ENCODE measurements around the gene SEZ6L2.

Gene SEZ6L2

GRCh38 chr16:29922326-29922725 is 23.0 kb upstream of the SEZ6L2 start:
- no peak for TF ChIP-seq ZNF571 (tag by site-specific recombination; IDR thresholded peaks at IDR 0.05)
- TF ChIP-seq ZNF510 (tag by site-specific recombination; IDR thresholded peaks at IDR 0.05; ENCODE audit: insufficient replicate concordance) = no peak
- no peak for TF ChIP-seq ZNF521 (tag by site-specific recombination; IDR thresholded peaks at IDR 0.05)
- no peak for TF ChIP-seq YY2 (tag by site-specific recombination; IDR thresholded peaks at IDR 0.05)
- no peak for TF ChIP-seq KLF7 (tag by site-specific recombination; IDR thresholded peaks at IDR 0.05; ENCODE audit: borderline replicate concordance)
- no peak for TF ChIP-seq ZNF146 (tag by site-specific recombination; IDR thresholded peaks at IDR 0.05)
- no peak for TF ChIP-seq KLF1 (tag by site-specific recombination; IDR thresholded peaks at IDR 0.05)
- no peak for TF ChIP-seq ZNF555 (tag by site-specific recombination; conservative IDR thresholded peaks at IDR 0.05)
- no peak for TF ChIP-seq MEIS1 (CRISPR knock-in tag; IDR thresholded peaks at IDR 0.05; ENCODE audit: borderline replicate concordance)
- no peak for TF ChIP-seq ZNF341 (tag by site-specific recombination; IDR thresholded peaks at IDR 0.05; ENCODE audit: low read depth)
- no peak for TF ChIP-seq ZNF274 (IDR thresholded peaks at IDR 0.05; ENCODE audit: low read length)
- no peak for TF ChIP-seq ZNF274 (tag by site-specific recombination; IDR thresholded peaks at IDR 0.05; ENCODE audit: borderline replicate concordance)
- TF ChIP-seq ZNF830 (tag by site-specific recombination; IDR thresholded peaks at IDR 0.05; ENCODE audit: low read depth) = no peak
- TF ChIP-seq ZIC2 (tag by site-specific recombination; IDR thresholded peaks at IDR 0.05) = no peak
- CTCF ChIA-PET = interaction anchor here (0.6 to 0.8 kb wide), 3 partner anchors 13 to 1684 kb away, joined by 3 to 5 read pairs (median 3); no protein-coding TSS in a partner anchor
- H3K36me3 ChIP-seq (ENCODE audit: control insufficient read depth in 2 of 2, insufficient read depth in 1 of 2, low read length in 2 of 2) = peaks cover 10 to 44% of the 10 kb centered on the region in 2 experiments
- H3K4me3 ChIP-seq (ENCODE audit: low read depth, low read length) = no peak overlapping the region
- no peaks in the 10 kb centered on the region for H3K9me3 ChIP-seq (ENCODE audit: control insufficient read depth, insufficient read depth, low read depth, low read length)
- no peak overlapping the region for H3K27ac ChIP-seq (ENCODE audit: extremely low read depth, low read depth, low read length)
- POLR2A ChIA-PET = interaction anchor here (1.2 kb wide), 1 partner anchor 55 kb away, joined by 3 read pairs; no protein-coding TSS in a partner anchor
- peaks cover 4% of the 10 kb centered on the region; the same call in 1 of the 2 replicates for H3K4me1 ChIP-seq (ENCODE audit: control insufficient read depth, insufficient read depth, low read length)

- peaks cover 10 to 48% of the 10 kb centered on the region in 2 experiments for H3K36me3 ChIP-seq (ENCODE audit: control insufficient read depth in 2 of 2, insufficient read depth in 1 of 2, low read length in 2 of 2)
- POLR2A ChIA-PET = interaction anchor here (0.6 kb wide), 1 partner anchor 97 kb away, joined by 10 read pairs; no protein-coding TSS in a partner anchor
- H3K27ac ChIP-seq (ENCODE audit: extremely low read depth, low read depth, low read length) = no peak overlapping the region
- H3K4me3 ChIP-seq (ENCODE audit: low read depth, low read length) = no peak overlapping the region
- CTCF ChIA-PET = interaction anchor here (0.6 kb wide), 1 partner anchor 230 kb away, joined by 4 read pairs; no protein-coding TSS in a partner anchor
- TF ChIP-seq ZFP69B (tag by site-specific recombination; IDR thresholded peaks at IDR 0.05) = no peak
- TF ChIP-seq ZNF248 (tag by site-specific recombination; IDR thresholded peaks at IDR 0.05) = no peak
- no peak for TF ChIP-seq ZNF76 (tag by site-specific recombination; IDR thresholded peaks at IDR 0.05; ENCODE audit: borderline replicate concordance, low read depth)
- TF ChIP-seq ZNF837 (tag by site-specific recombination; IDR thresholded peaks at IDR 0.05) = no peak
- no peak for TF ChIP-seq ZNF202 (tag by site-specific recombination; IDR thresholded peaks at IDR 0.05; ENCODE audit: borderline replicate concordance)
- TF ChIP-seq WT1 (tag by site-specific recombination; IDR thresholded peaks at IDR 0.05) = no peak
- no peak for TF ChIP-seq GLIS1 (tag by site-specific recombination; IDR thresholded peaks at IDR 0.05)
- TF ChIP-seq ZBTB49 (tag by site-specific recombination; IDR thresholded peaks at IDR 0.05; ENCODE audit: low read depth) = no peak
- peaks cover 4% of the 10 kb centered on the region; the same call in 1 of the 2 replicates for H3K4me1 ChIP-seq (ENCODE audit: control insufficient read depth, insufficient read depth, low read length)
- no peaks in the 10 kb centered on the region for H3K9me3 ChIP-seq (ENCODE audit: control insufficient read depth, insufficient read depth, low read depth, low read length)
Measured at GRCh38 chr16:29921034-29921385, 21.7 kb upstream of the SEZ6L2 start.
